ENCODE results near the gene MTMR11. TPM values are rescaled to one million over a fixed set of nuclear protein-coding genes. Genes with fewer than 3 reads are reported as not detected.

Gene MTMR11
- total RNA-seq, 2 donors from 2014 or later, result 6.9 to 9.2 TPM

DNA sequence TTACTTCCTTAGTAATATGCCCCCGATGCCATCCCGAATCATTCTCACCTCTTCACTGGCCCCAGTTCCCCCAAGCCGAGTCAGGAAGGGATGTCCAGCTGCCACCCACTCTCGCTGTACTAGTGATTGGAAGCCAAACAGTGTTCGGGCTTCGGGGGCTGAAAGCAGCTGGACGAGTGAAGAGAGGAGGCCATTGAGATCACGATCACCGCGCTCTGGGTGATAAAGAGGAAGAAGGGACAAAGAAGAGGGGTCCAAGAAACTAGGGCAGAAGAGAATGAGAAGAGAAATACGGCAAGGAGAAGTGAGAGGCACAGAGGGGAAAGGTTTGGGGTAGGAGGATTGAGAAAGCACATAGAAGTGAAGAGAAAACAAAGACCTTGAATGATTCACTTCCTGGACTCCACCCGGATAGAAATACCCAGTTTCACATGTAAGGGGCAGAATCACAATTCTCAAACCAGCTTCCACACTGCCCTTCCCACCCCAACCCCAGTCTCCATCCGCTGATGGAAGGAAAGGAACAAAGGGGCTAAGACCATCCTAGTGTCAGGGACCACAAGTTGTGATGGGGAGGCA is 5.4 kb downstream of the MTMR11 start:
- Mint-ChIP-seq H3K27me3 (ENCODE audit: low read depth) (no peaks in the 10 kb centered on the region), H3K9me3 (no peaks in the 10 kb centered on the region), H3K4me3 (peak overlapping the region; percentile 31 to 33), H3K27ac (peak overlapping the region; percentile 10), H3K4me1 (ENCODE audit: low read depth) (peaks cover 31% of the 10 kb centered on the region), H3K36me3 (ENCODE audit: insufficient read depth in 2 of 2) (peaks cover 2 to 7% of the 10 kb centered on the region in 2 donors)
- ATAC-seq (replicated peaks in 1 of 2) (no peak), DNase-seq (no peak)

DNA sequence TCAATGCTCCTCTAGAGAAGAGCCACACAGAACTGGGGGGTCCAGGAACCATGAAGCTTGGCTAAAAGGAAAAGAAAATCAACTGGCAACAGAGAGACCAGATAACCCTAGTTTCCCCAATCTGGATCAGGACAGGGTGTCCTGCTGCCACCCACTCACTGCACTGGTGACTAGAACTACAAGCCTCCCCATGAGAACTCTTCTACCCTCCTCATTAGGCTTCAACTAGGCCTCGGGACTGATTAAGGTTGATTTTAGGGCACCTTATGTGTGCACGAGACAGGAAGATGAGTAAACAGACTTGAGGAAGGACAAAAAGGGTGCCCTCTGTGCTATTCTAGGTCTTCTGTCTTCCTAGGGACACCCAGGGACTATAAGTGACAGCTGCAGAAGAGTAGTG is 6.8 kb downstream of the MTMR11 start:
- Mint-ChIP-seq H3K27ac (no peak overlapping the region), H3K4me3 (no peak overlapping the region), H3K9me3 (no peaks in the 10 kb centered on the region), H3K4me1 (ENCODE audit: low read depth) (peaks cover 46% of the 10 kb centered on the region), H3K36me3 (ENCODE audit: insufficient read depth in 2 of 2) (peaks cover 6 to 14% of the 10 kb centered on the region in 2 donors), H3K27me3 (ENCODE audit: low read depth) (no peaks in the 10 kb centered on the region)
- no peak for DNase-seq
- no peak for ATAC-seq (replicated peaks in 1 of 2)

DNA sequence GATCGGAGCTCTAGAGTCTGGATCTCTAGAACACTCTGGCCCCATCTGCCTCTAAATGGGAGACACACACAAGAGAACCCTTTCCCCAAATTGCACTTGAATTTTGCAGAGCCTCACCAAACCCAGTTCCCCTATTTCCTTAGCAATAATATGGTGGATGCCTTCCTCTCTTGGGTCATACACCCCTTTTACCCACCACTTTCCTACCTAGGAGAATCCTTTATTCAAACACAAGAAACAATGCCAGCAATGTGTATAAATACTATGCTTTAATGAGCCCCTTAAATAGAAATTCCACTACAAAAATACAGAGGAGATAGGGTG is 8.3 kb downstream of the MTMR11 start:
- H3K27ac Mint-ChIP-seq, result peak overlapping the region; percentile 86
- DNase-seq (no peak), ATAC-seq (replicated peaks in 1 of 2) (no peak)
- peak overlapping the region; percentile 98 to 99 for H3K4me3 Mint-ChIP-seq
- no peaks in the 10 kb centered on the region for H3K9me3 Mint-ChIP-seq
- H3K4me1 Mint-ChIP-seq (ENCODE audit: low read depth), result peaks cover 49% of the 10 kb centered on the region
- H3K27me3 Mint-ChIP-seq (ENCODE audit: low read depth), result no peaks in the 10 kb centered on the region
- peaks cover 16 to 25% of the 10 kb centered on the region in 2 donors for H3K36me3 Mint-ChIP-seq (ENCODE audit: insufficient read depth in 2 of 2)

DNA sequence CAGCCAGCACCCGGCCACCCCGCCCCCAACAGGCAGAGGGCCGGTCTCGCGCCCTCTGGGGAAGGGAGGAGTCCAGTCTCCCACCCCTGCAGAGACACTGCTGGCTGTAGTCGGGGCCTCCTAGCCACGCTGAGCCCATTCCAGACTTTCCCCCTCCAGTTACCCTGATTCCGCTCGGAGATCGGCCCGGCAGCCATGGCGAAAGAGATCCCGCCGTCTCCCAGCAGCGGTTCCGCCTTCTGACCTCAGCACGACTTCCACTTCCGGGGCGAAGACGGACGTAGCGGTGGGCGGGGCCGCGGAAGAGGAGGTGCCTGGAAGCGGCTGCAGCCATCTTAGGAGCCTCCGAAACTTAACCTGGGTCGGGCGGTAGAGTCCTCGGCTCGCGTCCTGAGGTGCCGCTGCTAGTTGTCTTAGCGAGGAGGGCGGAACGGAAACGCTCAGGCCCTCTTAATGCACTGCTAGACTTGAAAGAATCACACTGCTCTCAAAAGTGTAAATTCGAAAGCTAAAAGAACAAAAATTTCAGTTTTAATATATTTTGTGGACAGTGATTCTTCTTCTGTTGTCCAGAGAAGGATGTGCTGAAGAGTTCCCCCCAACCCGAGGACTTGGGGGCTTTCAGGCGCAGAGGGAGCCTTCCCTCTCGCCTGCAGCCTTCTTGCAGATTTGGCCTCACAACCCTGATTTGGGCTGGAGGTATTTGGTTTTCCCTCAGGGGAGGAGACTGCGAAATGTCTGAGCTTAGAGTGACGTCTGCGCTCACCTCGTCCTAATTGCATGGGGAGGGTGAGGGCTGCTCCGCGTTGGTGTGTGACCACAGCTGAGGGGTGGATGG is 8.9 kb downstream of the MTMR11 start, which contains the start of gene SF3B4:
Gene SF3B4 (minus strand): TSS at position 241 of the 838 bp plus-strand sequence. CDS start 44 bp downstream, at position 197.
- Mint-ChIP-seq H3K36me3 (ENCODE audit: insufficient read depth in 2 of 2) (peaks cover 18 to 30% of the 10 kb centered on the region in 2 donors), H3K4me1 (ENCODE audit: low read depth) (peaks cover 49% of the 10 kb centered on the region), H3K4me3 (peak within 1 kb of the TSS; percentile 98 to 99), H3K9me3 (no peaks in the 10 kb centered on the region), H3K27ac (peak within 1 kb of the TSS; percentile 92), H3K27me3 (ENCODE audit: low read depth) (no peaks in the 10 kb centered on the region)
- peak; percentile 99 for ATAC-seq (replicated peaks in 1 of 2)
- DNase-seq, result peak; percentile 96 to 98

DNA sequence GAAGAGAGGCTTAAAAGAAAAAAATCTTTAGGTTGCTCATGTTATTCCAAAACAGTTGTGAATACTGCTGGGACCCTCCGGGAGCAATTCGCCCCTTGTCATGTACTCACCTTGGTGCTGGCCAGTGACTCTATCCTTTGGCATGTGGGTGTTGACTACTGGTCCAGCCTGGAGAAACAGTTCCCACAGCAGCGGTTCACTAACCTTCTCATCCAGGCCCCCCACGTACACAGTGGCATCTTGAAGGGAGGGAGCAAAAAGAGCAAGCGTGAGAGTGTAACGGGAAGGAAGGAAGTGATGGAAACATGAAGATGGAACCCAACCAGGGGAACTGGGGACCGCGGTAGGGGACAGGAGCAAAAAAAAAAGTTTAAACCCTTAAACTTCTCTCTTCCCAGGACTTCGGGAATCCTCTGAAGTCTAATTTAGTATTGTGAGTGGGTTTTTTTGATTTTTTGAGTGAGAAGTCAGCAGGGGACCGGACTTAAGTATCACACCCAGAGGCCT is 9.6 kb downstream of the MTMR11 start:
- Mint-ChIP-seq H3K36me3 (ENCODE audit: insufficient read depth in 2 of 2) (peaks cover 21 to 30% of the 10 kb centered on the region in 2 donors), H3K27ac (peak overlapping the region; percentile 92), H3K4me3 (peak overlapping the region; percentile 98 to 99), H3K9me3 (no peaks in the 10 kb centered on the region), H3K27me3 (ENCODE audit: low read depth) (no peaks in the 10 kb centered on the region), H3K4me1 (ENCODE audit: low read depth) (peaks cover 49% of the 10 kb centered on the region)
- DNase-seq (no peak), ATAC-seq (replicated peaks in 1 of 2) (no peak)

DNA sequence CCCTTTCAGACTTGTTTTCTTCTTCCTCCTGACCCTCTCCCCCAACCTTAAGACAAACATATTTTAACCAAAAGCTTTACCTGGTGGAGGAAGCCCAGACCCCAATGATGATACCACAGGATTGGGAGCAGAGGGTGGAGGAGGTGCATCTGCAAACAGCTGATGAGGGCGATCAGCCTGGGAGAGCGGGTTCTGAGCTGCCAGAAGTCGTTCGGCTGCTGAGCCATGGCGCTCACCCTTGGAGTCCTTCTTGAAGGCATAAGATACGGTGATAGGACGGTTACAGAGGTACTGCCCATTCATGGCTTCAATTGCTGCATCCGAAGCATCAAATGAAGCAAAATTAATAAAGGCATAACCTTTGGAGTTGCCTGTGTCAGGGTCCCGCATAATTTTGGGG is 10.4 kb downstream of the MTMR11 start:
- DNase-seq, result no peak
- no peak for ATAC-seq (replicated peaks in 1 of 2)
- Mint-ChIP-seq H3K36me3 (ENCODE audit: insufficient read depth in 2 of 2) (peaks cover 21 to 32% of the 10 kb centered on the region in 2 donors), H3K27ac (no peak overlapping the region), H3K4me3 (peak overlapping the region; percentile 98 to 99), H3K27me3 (ENCODE audit: low read depth) (no peaks in the 10 kb centered on the region), H3K9me3 (no peaks in the 10 kb centered on the region), H3K4me1 (ENCODE audit: low read depth) (peaks cover 42% of the 10 kb centered on the region)

DNA sequence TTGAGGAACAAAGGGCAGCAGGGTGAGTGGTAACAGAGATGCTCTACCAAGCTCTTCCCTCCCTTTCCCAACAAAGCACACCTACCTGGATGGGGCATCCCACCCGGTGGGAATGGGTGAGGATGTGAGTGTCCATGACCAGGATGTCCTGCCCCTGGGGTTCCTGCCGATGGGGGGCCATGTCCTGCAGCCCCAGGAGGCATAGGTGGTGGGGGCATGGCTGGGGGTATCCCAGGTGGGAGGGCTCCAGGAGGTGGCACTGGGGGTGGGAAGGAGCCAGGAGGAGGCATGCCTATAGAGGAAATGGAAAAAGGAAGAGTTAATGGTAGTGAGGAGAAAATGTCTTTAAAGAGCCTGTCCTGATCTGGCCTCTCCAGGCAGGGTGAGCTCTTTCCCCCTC is 10.9 kb downstream of the MTMR11 start:
- peaks cover 36% of the 10 kb centered on the region for H3K4me1 Mint-ChIP-seq (ENCODE audit: low read depth)
- peaks cover 21 to 32% of the 10 kb centered on the region in 2 donors for H3K36me3 Mint-ChIP-seq (ENCODE audit: insufficient read depth in 2 of 2)
- DNase-seq, result no peak
- peak overlapping the region; percentile 98 to 99 for H3K4me3 Mint-ChIP-seq
- ATAC-seq (replicated peaks in 1 of 2), result no peak
- no peak overlapping the region for H3K27ac Mint-ChIP-seq
- no peaks in the 10 kb centered on the region for H3K27me3 Mint-ChIP-seq (ENCODE audit: low read depth)
- no peaks in the 10 kb centered on the region for H3K9me3 Mint-ChIP-seq

DNA sequence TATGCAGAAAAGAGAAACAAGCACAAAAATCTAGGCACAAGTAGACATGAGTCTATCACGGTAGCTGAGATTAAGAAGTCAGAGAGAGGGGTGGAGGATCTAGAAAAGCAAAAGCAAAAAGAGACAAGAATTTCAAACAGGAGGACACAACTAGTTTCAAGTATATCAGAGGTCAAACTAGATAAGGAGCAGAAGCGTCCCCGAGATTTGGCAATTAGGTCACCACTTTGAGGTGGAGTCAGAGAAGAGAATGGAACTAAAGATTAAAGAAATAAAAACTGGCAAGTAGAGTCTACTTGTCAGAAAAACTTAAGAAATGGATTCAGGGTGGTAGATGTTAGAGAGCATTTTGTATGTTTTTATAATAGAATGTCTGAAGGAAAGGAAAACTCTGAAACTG is 11.3 kb downstream of the MTMR11 start:
- H3K27ac Mint-ChIP-seq, result peak overlapping the region; percentile 8
- H3K9me3 Mint-ChIP-seq, result no peaks in the 10 kb centered on the region
- DNase-seq (no peak), ATAC-seq (replicated peaks in 1 of 2) (no peak)
- no peaks in the 10 kb centered on the region for H3K27me3 Mint-ChIP-seq (ENCODE audit: low read depth)
- peaks cover 21 to 32% of the 10 kb centered on the region in 2 donors for H3K36me3 Mint-ChIP-seq (ENCODE audit: insufficient read depth in 2 of 2)
- peaks cover 32% of the 10 kb centered on the region for H3K4me1 Mint-ChIP-seq (ENCODE audit: low read depth)
- H3K4me3 Mint-ChIP-seq, result peak overlapping the region; percentile 98 to 99

DNA sequence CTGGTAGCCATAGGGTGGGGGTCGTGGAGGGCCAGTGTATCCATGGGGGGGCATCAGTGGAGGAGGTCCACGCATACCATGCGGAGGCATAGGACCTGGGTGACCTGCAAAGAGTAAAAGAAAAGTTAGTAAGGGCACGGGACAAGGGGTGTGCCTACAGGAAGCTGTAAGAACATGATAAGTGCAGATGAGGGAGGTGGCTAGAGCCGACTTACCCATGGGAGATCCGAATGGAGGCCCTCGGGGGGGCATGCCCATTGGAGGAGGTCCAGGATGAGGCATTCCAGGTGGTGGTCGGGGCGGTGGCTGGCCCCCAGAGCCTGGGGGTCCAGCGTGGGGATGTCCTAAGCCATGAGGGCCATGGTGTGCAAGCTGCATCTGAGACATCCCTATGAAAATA is 13.1 kb downstream of the MTMR11 start:
- H3K27ac Mint-ChIP-seq, result peak overlapping the region; percentile 15
- no peaks in the 10 kb centered on the region for H3K9me3 Mint-ChIP-seq
- H3K27me3 Mint-ChIP-seq (ENCODE audit: low read depth), result no peaks in the 10 kb centered on the region
- peaks cover 21 to 32% of the 10 kb centered on the region in 2 donors for H3K36me3 Mint-ChIP-seq (ENCODE audit: insufficient read depth in 2 of 2)
- no peak overlapping the region for H3K4me3 Mint-ChIP-seq
- peaks cover 30% of the 10 kb centered on the region for H3K4me1 Mint-ChIP-seq (ENCODE audit: low read depth)
- DNase-seq, result no peak
- ATAC-seq (replicated peaks in 1 of 2), result no peak

DNA sequence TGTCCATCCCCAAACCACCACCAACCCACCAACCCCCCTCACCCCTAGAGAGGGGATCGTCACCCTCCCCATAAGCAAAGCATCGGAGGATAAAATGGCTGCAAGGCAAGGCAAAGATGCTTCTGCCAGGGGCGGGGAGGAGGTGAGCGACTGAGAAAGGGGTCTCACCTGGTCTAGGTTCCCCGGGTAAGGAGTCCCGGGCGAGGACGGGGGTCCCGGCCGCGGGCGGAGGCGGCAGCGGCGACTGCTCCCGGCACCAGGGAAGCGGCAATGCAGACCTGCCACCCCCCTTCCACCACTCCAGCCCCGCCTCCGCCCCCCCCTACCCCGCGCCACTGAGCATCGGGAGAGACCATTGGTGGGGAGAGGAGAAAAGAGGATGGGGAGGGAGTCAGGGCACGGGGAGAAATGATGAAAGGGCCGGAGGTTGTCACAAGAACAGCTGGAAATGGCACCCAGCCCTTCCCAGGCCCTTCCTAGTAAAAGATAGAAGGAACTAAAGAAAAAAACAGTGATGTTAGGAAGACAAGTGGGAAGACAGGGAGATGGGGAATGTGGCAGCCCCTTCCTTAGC is 19.0 kb downstream of the MTMR11 start, which contains the start of gene SV2A:
Gene SV2A (minus strand): TSS at position 274 of the 574 bp plus-strand sequence. CDS start 4,004 bp downstream, outside the sequence.
- Mint-ChIP-seq H3K36me3 (ENCODE audit: insufficient read depth in 2 of 2) (peaks cover 2 to 3% of the 10 kb centered on the region in 2 donors), H3K27ac (peak within 1 kb of the TSS; percentile 60), H3K27me3 (ENCODE audit: low read depth) (no peaks in the 10 kb centered on the region), H3K9me3 (no peaks in the 10 kb centered on the region), H3K4me1 (ENCODE audit: low read depth) (peaks cover 28% of the 10 kb centered on the region), H3K4me3 (peak within 1 kb of the TSS; percentile 67 to 89)
- peak; percentile 47 to 49 for DNase-seq
- ATAC-seq (replicated peaks in 1 of 2), result peak; percentile 82 to 84

DNA sequence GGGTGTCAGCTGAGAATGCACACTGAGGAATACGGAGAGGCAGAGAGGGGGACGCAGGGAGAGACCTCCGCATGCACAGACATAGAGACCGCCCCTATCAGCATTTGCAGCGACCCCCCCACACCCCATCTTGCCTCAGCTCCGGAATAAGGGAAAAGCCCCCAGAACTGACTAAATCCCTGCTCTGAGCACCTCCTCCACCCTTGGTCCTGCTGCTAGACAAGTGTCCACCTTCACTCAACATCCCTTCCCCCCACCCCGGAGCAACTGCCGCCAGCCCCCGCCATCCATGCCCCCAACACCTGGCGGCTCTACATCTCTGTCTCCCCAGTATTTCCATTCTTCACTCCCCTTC is 19.8 kb downstream of the MTMR11 start:
- no peaks in the 10 kb centered on the region for H3K9me3 Mint-ChIP-seq
- H3K27me3 Mint-ChIP-seq (ENCODE audit: low read depth), result no peaks in the 10 kb centered on the region
- no peak for DNase-seq
- peaks cover 0 to 2% of the 10 kb centered on the region in 2 donors for H3K36me3 Mint-ChIP-seq (ENCODE audit: insufficient read depth in 2 of 2)
- no peak overlapping the region for H3K27ac Mint-ChIP-seq
- ATAC-seq (replicated peaks in 1 of 2), result peak; percentile 4 to 8
- H3K4me3 Mint-ChIP-seq, result peak overlapping the region; percentile 67 to 89
- peaks cover 28% of the 10 kb centered on the region for H3K4me1 Mint-ChIP-seq (ENCODE audit: low read depth)

DNA sequence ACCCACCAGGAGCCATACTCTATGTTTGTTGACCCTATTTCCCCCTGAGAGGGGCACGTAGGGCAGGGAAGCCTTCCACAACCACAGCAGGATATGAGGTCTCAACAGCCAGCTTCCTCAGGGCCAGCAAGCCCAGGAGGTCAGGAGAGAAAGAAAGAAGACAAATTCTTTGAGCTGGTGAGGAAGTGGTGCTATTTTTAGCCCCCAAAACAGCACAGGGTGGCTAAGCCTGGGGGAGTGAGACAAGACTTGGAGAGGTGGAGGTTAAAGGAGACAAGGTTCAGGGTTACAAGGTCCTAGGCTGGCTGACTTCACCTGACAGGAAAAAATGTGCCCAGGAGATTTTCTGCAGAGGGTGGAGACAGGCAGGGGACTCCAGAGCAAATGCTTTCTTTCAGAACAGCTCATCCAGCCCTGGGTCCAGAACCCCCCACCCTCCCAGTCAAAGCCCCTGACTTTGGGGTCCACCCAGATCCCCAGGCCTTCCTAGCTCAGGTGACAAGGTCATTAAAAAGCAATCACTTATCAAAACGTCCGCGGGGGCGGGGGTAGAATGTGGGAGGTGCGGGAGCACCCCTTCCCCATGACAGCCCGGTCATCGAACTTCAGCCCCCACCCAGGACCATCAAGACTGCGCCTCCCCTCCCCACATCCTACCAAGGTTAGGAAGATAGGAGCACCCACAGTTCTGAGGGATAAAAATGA is 20.3 kb downstream of the MTMR11 start:
- H3K4me3 Mint-ChIP-seq, result peak overlapping the region; percentile 67 to 89
- peaks cover 28% of the 10 kb centered on the region for H3K4me1 Mint-ChIP-seq (ENCODE audit: low read depth)
- no peak overlapping the region for H3K27ac Mint-ChIP-seq
- H3K36me3 Mint-ChIP-seq (ENCODE audit: insufficient read depth in 2 of 2), result no peaks in the 10 kb centered on the region
- no peaks in the 10 kb centered on the region for H3K27me3 Mint-ChIP-seq (ENCODE audit: low read depth)
- no peaks in the 10 kb centered on the region for H3K9me3 Mint-ChIP-seq
- DNase-seq (no peak), ATAC-seq (replicated peaks in 1 of 2) (peak; percentile 1 to 9)

All from activated T-cell treated with anti-CD3 and anti-CD28 coated beads, Interleukin-2, amount 50 U/mL, for 72 hours (primary cell).